Activated CD8-positive, alpha-beta memory T cell treated with anti-CD3 and anti-CD28 coated beads for 48 hours (primary cell): Measurements from ENCODE around the gene ZNF319.
"Not testable (repeated sequence)": the region's sequence is repeated elsewhere in the genome, so short reads cannot be mapped to it uniquely, and the experiment has no call there.

ENCODE experiments used
- DNase-seq, 3 experiments: peaks; one replicate each; pipeline ENCODE4 v3.0.0-alpha.2; 2020; ENCODE audit warnings: low read depth in 2 of 3, low spot score in 2 of 3

Gene ZNF319

DNA sequence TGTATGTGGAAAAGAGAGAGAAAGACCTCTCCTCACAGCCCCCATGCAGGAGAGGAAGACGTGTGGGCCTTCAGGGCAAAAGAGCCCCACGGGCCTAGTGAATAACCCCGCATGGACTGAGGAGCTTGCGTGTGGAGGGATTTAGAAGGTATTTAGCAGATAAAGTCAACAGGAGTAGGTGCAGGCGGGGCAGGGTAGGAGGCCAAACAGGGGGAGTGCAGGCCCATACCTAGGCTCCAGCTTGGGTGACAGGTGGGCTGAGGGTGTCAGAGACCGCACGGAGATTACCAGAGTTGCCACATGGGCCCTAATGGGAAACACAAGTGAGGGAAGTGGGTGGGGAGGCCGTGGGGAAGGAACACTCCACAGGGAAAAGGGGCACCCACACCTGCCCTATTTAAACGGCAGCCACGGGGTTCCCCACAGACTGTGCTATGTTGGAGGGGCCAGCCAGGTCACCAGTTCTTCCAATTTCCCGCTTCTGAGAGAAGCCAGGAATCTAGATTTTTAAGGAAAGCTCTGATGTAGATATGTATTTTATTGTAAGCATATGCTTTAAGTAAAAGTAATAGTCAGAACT, 21.4 kb downstream of the ZNF319 start:
- no peak for DNase-seq

- DNase-seq, result not testable (repeated sequence)
These were observed 22.4 kb downstream of the ZNF319 start for GRCh38 chr16:57978070-57978465.

DNA sequence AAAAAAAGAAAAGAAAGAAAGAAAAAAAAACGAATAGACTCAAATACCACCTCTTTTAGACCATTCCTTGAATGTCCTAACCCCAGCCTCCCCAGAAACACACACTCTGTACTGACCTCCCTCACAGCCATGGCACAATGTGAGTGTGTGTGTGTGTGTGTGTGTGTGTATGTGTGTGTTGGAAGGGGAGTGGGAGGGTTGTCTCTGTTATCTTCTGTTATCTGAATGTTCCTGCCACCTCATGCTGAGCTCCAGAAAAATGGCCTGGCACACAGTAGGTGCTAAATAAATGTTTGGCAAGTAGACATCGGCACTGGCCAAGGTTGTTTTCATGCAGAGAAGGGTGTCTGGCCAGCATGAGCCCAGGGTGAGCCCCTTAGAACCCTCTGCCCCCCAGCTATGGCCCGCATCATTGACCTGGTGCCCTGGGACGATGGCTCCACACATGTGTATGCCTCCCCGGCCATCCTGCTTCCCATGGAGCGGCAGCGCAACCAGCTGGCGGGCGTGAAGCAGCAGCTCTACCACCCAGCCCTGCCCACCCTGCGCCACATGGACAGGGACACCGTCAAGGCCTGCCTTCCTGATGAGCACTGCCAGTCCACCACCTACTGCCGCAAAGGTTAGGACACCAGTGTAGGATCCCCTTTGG, 22.9 kb downstream of the ZNF319 start:
- no peak for DNase-seq

GRCh38 chr16:57976331-57976796, 24.1 kb downstream of the ZNF319 start:
- DNase-seq, result no peak

GRCh38 chr16:57972306-57972705, 28.2 kb downstream of the ZNF319 start:
- no peak for DNase-seq

GRCh38 chr16:57971848-57972247, 28.6 kb downstream of the ZNF319 start:
- no peak for DNase-seq

- no peak for DNase-seq
These were observed 29.5 kb downstream of the ZNF319 start, which contains the start of gene CNGB1 for GRCh38 chr16:57970970-57971369. Gene CNGB1 (minus strand): TSS chr16:57971128. CDS start chr16:57967286, 3,842 bp downstream.

DNA sequence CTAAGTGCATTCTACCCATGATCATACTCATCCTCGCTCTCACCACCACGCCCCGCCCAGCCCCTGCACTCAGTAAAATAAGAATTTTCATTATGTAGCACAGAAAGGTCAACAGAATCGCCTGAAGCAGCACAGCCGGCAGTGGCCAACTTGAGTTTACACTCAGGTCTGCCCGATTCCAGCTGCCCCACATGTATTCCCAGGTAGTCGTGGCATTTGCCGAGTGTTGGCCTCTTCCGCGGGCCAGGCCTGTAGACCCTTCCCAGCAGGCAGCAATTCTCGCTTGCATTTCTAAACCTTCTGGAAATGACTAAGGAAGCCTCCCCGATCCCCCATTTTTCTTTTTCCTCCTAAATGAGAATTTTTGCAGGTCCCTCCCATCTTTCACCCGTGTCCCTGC, 30.2 kb downstream of the ZNF319 start:
- DNase-seq, result no peak

- no peak for DNase-seq
These were observed 30.9 kb downstream of the ZNF319 start for GRCh38 chr16:57969451-57970123.

DNA sequence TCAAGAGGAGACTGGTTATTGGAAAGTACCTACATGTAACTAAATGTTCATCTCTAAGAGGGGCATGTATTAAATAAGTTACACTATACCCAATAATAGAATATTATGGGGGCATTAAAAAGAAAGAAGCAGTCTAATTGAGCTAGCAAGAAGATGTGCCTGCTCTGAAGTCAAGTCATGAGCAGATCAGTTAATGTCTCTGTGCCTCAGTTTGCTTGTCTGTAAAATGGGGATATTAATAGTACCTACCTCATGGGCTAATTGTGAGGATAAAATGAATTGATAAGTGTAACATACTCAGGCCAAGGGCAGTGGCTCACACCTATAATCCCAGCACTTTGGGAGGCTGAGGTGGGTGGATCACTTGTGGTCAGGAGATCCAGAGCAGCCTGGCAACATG, 32.6 kb downstream of the ZNF319 start:
- no peak for DNase-seq

- DNase-seq, result no peak
These were observed 33.5 kb downstream of the ZNF319 start for GRCh38 chr16:57966986-57967385.

DNA sequence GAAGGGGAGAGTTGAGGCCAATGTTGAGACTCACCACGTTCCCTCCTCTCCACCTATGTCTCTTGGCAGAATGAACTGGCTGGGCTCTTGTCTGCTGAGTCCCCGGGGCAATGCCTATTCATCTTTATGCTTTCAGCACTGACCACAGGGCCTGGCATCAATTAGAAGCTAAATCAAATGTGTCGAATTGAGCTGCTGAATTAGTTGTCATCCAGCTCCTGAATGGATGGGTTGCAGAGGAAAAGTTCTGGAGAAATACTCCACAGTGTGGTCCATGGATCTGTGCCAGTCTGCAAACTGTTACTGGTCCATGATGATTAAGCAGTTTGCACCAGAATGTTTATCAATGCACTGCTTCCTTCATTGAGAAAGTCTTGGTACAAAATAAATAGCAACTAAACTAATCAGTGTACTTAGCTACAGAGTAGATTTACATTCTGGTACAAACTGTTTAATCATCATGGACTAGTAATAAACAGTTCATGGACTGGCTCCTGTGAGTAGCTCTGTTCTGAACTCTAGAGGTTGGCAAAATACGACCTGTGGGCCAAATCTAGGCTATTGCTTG, 34.2 kb downstream of the ZNF319 start:
- DNase-seq, result no peak

- DNase-seq, result no peak
These were observed 36.2 kb downstream of the ZNF319 start for GRCh38 chr16:57964157-57964700.

DNA sequence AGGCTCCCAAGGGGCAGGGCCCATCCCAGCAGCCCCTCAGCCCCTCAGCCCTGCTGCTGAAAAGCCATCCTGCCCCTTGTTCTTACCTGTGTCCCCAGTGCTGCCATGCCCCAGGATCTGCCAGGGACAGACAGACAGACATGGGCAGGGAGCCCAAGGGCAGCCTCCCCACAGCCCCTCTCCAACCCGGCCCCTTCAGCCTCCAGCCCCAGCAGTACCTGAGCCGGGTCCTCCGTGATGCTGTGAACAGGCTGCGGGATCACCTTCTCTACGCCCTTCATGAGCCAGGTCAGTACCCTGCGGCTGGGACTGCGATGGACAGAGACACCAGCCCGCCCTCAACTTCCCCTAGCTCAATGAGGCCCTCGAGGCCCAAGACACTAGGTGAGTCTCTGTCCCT, 37.7 kb downstream of the ZNF319 start:
- DNase-seq, result no peak

- no peak for DNase-seq
These were observed 38.4 kb downstream of the ZNF319 start for GRCh38 chr16:57962046-57962445.

DNA sequence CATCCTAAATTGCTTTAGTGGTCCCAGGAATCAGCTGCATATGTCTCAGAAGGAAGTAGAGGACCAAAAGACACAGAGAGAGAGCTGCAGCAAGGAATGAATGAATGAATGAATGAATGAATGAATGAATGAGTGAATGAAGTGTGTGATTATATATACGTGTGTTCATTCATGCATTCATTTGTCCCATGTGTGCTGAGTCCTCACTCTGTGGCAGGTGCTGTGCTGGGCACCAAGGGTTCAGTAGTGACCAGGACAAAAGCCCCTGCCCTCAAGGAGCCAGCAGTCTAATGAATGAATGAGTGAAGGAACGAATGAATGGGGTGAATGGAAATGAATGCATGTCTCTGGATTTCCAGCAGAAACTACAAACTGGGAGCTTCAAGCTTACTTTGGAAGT, 38.9 kb downstream of the ZNF319 start:
- no peak for DNase-seq

DNA sequence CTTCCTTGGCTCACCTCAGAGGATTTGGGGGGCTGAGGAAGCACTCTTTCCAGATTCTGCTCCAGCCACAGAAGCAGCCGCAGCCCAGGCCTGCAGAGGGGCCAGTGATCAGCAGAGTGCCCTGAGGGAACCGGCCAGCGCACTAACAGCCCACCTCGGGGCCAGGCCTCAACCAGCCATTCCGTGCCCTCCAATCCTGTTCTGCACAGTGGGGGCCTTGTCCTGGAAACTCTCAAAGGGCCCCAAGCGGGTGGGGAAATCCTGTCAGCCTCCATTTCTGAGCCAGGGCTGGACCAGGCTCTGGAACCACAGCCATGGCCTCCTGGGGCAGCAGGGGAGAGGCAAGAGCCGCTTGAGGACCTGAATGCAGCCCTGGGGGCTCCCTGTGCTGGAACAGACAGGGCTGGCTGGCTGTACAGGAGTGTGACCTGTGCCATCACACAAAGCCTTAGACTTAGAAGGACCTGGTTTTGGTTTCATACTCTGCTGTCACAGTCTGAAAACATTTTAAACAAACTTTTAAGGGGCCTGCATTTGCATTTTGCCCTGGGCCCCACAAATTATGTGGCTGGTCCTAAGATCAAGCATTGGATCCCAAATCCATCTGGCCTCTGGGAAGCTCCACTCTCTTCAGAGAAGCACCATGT, 39.5 kb downstream of the ZNF319 start:
- DNase-seq, result no peak

- DNase-seq, result no peak
These were observed 40.2 kb downstream of the ZNF319 start for GRCh38 chr16:57960310-57960709.

GRCh38 chr16:57959804-57960203, 40.7 kb downstream of the ZNF319 start:
- no peak for DNase-seq

DNA sequence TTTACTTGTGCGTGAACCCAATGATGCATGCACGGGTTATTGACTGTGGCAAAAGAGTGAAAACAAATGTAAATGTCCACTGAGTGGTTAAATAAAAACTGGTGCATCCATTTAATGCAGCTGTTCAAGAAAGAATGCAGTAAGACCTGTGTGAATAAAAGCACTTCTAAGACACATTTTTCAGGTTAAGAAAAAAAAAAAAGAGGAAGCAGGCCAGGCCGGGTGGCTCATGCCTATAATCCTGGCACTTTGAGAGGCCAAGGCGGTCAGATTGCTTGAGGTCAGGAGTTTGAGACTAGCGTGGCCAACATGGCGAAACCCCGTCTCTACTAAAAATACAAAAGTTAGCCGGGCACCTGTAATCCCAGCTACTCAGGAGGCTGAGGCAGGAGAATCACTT, 41.4 kb downstream of the ZNF319 start:
- DNase-seq, result no peak

DNA sequence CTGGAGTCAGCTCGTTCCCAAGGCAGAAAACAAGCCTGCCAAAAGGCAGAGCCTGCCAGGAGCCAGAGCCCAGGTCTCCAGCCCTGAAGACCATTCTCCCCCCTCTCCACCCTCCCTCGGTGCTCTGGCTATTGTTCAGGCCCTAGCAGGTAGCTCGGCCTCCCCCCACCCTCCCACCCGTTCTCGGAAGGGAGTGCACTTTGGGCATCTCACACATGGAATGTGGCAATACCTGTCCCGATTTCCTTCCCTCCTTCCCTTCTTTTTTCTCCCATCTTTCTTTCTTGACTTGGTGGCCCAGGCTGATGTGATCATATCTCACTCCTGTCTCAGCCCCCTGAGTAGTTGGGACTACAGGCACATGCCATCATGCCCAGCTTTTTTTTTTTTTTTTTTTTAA, 41.9 kb downstream of the ZNF319 start:
- no peak for DNase-seq
